HL-60 (cell line): ENCODE measurements around the gene GGTA1.

Experiments
- DNase-seq, 2 experiments: peaks; one replicate each; pipeline ENCODE4 v3.0.0-alpha.2; 2010 to 2020; ENCODE audit warnings: low read depth in 1 of 2, low spot score in 1 of 2
- H3K27ac ChIP-seq: fragments of 250-450 bp; sonication (Bioruptor Pico); replicated peaks from 2 replicates; pipeline ENCODE4 v1.5.1; 2020; ENCODE audit warnings: mild to moderate bottlenecking, moderate library complexity
- H3K27me3 ChIP-seq: fragments of 250-450 bp; sonication (Bioruptor Pico); 2 replicates; pipeline ENCODE4 v1.5.1; 2021; ENCODE audit warnings: mild to moderate bottlenecking, moderate library complexity; ENCODE audit not compliant: insufficient read depth, poor library complexity, severe bottlenecking
- H3K4me3 ChIP-seq: replicated peaks from 2 replicates; pipeline ENCODE4 v1.5.1; 2011; ENCODE audit warnings: mild to moderate bottlenecking, control low read depth, low read length; ENCODE audit not compliant: insufficient read depth
- GABPA ChIP-seq: IDR thresholded peaks from 2 replicates; pipeline ENCODE4 v1.6.1; 2012; ENCODE audit warnings: low read depth
- POLR2AphosphoS5 ChIP-seq: IDR thresholded peaks from 2 replicates; pipeline ENCODE4 v1.6.1; 2012; ENCODE audit warnings: low read depth
- SPI1 ChIP-seq: IDR thresholded peaks from 2 replicates; pipeline ENCODE4 v1.6.1; 2012; ENCODE audit warnings: low read depth, mild to moderate bottlenecking, borderline replicate concordance
- TF ChIP-seq, protein P1 (sequence below): IDR thresholded peaks from 2 replicates; pipeline ENCODE4 v1.6.1; 2012; ENCODE audit warnings: low read depth; ENCODE audit not compliant: insufficient replicate concordance
- TF ChIP-seq, protein P2 (sequence below): IDR thresholded peaks from one replicate; pipeline ENCODE4 v1.5.1; 2011; ENCODE audit warnings: low read length, control low read depth, inconsistent platforms; ENCODE audit not compliant: insufficient read depth

GGTA1 gene

DNA sequence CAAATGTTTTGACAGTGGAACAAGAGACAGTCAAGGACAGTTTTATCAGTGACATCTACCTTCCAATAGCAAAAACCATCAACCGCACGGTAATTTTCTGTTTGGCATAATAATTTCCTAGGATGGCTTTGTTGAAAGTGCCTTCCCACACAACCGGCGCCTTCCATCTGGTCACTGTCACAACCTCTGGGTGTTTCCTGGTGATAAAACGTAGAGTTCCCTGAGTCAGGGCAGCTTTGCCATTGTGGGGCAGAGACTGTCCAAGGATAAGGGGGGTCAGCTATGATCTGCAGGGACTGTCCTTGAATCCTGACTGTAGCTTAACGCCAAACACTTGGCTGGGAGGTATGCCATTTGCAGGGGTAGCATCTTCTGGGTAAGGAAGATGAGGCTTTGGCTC is 47.6 kb downstream of the GGTA1 start:
- Histone ChIP-seq H3K4me3 (no peak overlapping the region), H3K27me3 (peaks cover 7% of the 10 kb centered on the region), H3K27ac (no peak overlapping the region)
- no peak for DNase-seq
- TF ChIP-seq, protein P1, sequence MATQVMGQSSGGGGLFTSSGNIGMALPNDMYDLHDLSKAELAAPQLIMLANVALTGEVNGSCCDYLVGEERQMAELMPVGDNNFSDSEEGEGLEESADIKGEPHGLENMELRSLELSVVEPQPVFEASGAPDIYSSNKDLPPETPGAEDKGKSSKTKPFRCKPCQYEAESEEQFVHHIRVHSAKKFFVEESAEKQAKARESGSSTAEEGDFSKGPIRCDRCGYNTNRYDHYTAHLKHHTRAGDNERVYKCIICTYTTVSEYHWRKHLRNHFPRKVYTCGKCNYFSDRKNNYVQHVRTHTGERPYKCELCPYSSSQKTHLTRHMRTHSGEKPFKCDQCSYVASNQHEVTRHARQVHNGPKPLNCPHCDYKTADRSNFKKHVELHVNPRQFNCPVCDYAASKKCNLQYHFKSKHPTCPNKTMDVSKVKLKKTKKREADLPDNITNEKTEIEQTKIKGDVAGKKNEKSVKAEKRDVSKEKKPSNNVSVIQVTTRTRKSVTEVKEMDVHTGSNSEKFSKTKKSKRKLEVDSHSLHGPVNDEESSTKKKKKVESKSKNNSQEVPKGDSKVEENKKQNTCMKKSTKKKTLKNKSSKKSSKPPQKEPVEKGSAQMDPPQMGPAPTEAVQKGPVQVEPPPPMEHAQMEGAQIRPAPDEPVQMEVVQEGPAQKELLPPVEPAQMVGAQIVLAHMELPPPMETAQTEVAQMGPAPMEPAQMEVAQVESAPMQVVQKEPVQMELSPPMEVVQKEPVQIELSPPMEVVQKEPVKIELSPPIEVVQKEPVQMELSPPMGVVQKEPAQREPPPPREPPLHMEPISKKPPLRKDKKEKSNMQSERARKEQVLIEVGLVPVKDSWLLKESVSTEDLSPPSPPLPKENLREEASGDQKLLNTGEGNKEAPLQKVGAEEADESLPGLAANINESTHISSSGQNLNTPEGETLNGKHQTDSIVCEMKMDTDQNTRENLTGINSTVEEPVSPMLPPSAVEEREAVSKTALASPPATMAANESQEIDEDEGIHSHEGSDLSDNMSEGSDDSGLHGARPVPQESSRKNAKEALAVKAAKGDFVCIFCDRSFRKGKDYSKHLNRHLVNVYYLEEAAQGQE: no peak
- TF ChIP-seq GABPA (no peak), SPI1 (no peak), POLR2AphosphoS5 (no peak)
- TF ChIP-seq, protein P2, sequence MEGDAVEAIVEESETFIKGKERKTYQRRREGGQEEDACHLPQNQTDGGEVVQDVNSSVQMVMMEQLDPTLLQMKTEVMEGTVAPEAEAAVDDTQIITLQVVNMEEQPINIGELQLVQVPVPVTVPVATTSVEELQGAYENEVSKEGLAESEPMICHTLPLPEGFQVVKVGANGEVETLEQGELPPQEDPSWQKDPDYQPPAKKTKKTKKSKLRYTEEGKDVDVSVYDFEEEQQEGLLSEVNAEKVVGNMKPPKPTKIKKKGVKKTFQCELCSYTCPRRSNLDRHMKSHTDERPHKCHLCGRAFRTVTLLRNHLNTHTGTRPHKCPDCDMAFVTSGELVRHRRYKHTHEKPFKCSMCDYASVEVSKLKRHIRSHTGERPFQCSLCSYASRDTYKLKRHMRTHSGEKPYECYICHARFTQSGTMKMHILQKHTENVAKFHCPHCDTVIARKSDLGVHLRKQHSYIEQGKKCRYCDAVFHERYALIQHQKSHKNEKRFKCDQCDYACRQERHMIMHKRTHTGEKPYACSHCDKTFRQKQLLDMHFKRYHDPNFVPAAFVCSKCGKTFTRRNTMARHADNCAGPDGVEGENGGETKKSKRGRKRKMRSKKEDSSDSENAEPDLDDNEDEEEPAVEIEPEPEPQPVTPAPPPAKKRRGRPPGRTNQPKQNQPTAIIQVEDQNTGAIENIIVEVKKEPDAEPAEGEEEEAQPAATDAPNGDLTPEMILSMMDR: no peak

DNA sequence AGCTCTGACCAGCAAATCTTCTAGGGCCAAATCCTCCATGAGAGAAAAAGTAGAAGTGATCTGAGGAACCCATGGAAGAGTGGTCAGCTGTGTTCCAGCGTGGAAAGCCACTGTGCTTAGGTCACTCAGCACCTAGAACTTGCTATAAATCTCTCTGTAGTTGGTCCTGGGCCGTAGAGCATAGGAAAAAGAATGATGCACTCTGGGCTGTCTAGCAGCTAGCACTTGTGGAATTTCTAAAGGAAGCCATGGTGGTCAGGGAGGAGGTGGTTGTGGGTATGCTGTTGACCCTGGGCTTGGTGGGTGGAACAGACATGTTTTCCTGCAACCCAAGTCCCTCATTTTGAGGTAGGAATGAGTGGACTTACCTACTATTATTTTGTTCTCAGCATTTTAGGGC is 48.1 kb downstream of the GGTA1 start:
- DNase-seq: no peak
- H3K4me3 ChIP-seq: no peak overlapping the region
- peaks cover 2% of the 10 kb centered on the region for H3K27me3 ChIP-seq
- no peak overlapping the region for H3K27ac ChIP-seq
- TF ChIP-seq, protein P2: no peak
- TF ChIP-seq GABPA: no peak
- TF ChIP-seq POLR2AphosphoS5: no peak
- TF ChIP-seq, protein P1: no peak
- no peak for TF ChIP-seq SPI1

DNA sequence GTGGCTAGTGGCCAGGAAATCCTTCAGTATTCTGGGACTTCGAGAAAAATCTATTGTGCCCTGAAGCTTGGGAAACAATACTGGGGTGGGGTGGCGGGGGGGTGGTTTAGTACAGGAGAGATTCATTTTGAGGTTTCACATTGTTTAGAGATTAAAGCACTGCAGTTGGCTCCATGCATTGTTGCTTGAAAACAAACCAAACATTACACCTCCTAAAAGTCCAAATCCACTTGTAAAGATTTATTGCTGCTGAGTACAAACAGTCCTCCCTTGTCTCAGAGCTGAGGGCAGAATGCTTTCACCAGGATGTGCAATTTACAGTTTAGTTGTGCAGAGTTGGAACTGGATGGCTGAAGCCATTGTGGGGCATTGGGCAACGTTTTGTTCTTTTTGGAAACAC is 49.4 kb downstream of the GGTA1 start:
- no peak overlapping the region for H3K4me3 ChIP-seq
- TF ChIP-seq, protein P2: no peak
- no peak for TF ChIP-seq SPI1
- TF ChIP-seq GABPA: no peak
- TF ChIP-seq POLR2AphosphoS5: no peak
- TF ChIP-seq, protein P1: no peak
- no peak for DNase-seq
- H3K27ac ChIP-seq: no peak overlapping the region
- peaks cover 2% of the 10 kb centered on the region for H3K27me3 ChIP-seq
